ENCODE data around the gene HMGN4. TPM values are rescaled to one million over a fixed set of nuclear protein-coding genes. Genes with fewer than 3 reads are reported as not detected.
A peak's percentile ranks its signal among the peaks of the same experiment; 100 is the strongest.
"Not testable (repeated sequence)": the region's sequence is repeated elsewhere in the genome, so short reads cannot be mapped to it uniquely, and the experiment has no call there.

Gene HMGN4
- total RNA-seq, 4 donors from 2014 or later: 57.5 to 64.1 (median 61.1) TPM

GRCh38 chr6:26516481-26517427 lies 21.4 kb upstream of the HMGN4 start:
- no peak for DNase-seq (ENCODE audit: low spot score)
- ATAC-seq (ENCODE audit: low FRiP score): no peak
- no peak for TF ChIP-seq CTCF (IDR thresholded peaks at IDR 0.05)

- DNase-seq (ENCODE audit: low spot score): no peak
- no peak for ATAC-seq (ENCODE audit: low FRiP score)
- TF ChIP-seq CTCF (IDR thresholded peaks at IDR 0.05): no peak
Observed at GRCh38 chr6:26519359-26519758, 18.8 kb upstream of the HMGN4 start.

GRCh38 chr6:26520237-26520849 lies 17.8 kb upstream of the HMGN4 start:
- DNase-seq (ENCODE audit: low spot score) (no peak), ATAC-seq (ENCODE audit: low FRiP score) (peak; percentile 39)
- no peak for TF ChIP-seq CTCF (IDR thresholded peaks at IDR 0.05)

GRCh38 chr6:26520850-26521599 lies 17.1 kb upstream of the HMGN4 start:
- DNase-seq (ENCODE audit: low spot score): peak; percentile 88
- ATAC-seq (ENCODE audit: low FRiP score): peak; percentile 93
- no peak for TF ChIP-seq CTCF (IDR thresholded peaks at IDR 0.05)

- DNase-seq (ENCODE audit: low spot score) (peak; percentile 54), ATAC-seq (ENCODE audit: low FRiP score) (peak; percentile 90)
- TF ChIP-seq CTCF (IDR thresholded peaks at IDR 0.05): no peak
Observed at GRCh38 chr6:26521600-26522391, 16.4 kb upstream of the HMGN4 start.

GRCh38 chr6:26522486-26523228 lies 15.5 kb upstream of the HMGN4 start:
- ATAC-seq (ENCODE audit: low FRiP score); DNase-seq (ENCODE audit: low spot score): not testable (repeated sequence)

- DNase-seq (ENCODE audit: low spot score); ATAC-seq (ENCODE audit: low FRiP score): not testable (repeated sequence)
Observed at GRCh38 chr6:26524314-26524713, 13.9 kb upstream of the HMGN4 start.

Data from omental fat pad (tissue), 4 donors.